ENCODE results near the gene CCDC73. TPM values are rescaled to one million over a fixed set of nuclear protein-coding genes. Genes with fewer than 3 reads are reported as not detected.

CCDC73 gene
- total RNA-seq, 6 donors from 2014 or later: 0.15 to 0.20 TPM; not detected in 4

GRCh38 chr11:32555091-32555490, 239.4 kb downstream of the CCDC73 start:
- 40 to 51% methylated on average over 4 of the region's 4 CpGs for whole genome bisulfite sequencing, 2 donors
- Histone ChIP-seq H3K9me3 (no peaks in the 10 kb centered on the region), H3K4me3 (no peak overlapping the region), H3K27me3 (no peaks in the 10 kb centered on the region), H3K36me3 (no peaks in the 10 kb centered on the region), H3K27ac (no peak overlapping the region), H3K4me1 (no peaks in the 10 kb centered on the region)
- ATAC-seq (ENCODE audit: low FRiP score in 2 of 2) (no peak), DNase-seq (no peak)
- no peak for TF ChIP-seq POLR2A (IDR thresholded peaks at IDR 0.05)
- no peak for TF ChIP-seq POLR2AphosphoS5 (IDR thresholded peaks at IDR 0.05)
- TF ChIP-seq, protein P1, sequence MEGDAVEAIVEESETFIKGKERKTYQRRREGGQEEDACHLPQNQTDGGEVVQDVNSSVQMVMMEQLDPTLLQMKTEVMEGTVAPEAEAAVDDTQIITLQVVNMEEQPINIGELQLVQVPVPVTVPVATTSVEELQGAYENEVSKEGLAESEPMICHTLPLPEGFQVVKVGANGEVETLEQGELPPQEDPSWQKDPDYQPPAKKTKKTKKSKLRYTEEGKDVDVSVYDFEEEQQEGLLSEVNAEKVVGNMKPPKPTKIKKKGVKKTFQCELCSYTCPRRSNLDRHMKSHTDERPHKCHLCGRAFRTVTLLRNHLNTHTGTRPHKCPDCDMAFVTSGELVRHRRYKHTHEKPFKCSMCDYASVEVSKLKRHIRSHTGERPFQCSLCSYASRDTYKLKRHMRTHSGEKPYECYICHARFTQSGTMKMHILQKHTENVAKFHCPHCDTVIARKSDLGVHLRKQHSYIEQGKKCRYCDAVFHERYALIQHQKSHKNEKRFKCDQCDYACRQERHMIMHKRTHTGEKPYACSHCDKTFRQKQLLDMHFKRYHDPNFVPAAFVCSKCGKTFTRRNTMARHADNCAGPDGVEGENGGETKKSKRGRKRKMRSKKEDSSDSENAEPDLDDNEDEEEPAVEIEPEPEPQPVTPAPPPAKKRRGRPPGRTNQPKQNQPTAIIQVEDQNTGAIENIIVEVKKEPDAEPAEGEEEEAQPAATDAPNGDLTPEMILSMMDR (IDR thresholded peaks at IDR 0.05): no peak
- TF ChIP-seq EP300 (IDR thresholded peaks at IDR 0.05): no peak

Other genes with a start within 250 kb of the CCDC73 start
- 100 to 1,000 TPM in 5 of 6 donors, 10 to 100 TPM in 1; 81.7 to 271 (median 155) TPM for gene EIF3M, start 210.8 kb downstream of the CCDC73 start, total RNA-seq
- 10 to 100 TPM in 3 of 6 donors, 1 to 10 TPM in 3; 5.2 to 33.6 (median 9.6) TPM for gene PRRG4, start 35.3 kb upstream of the CCDC73 start, total RNA-seq
- gene QSER1, start 98.1 kb upstream of the CCDC73 start, total RNA-seq: 10 to 100 TPM; 17.5 to 53.0 (median 23.1) TPM
- gene DEPDC7, start 221.2 kb upstream of the CCDC73 start, total RNA-seq: 1 to 10 TPM in 3 of 6 donors, under 1 TPM in 2, not detected in 1; 0.49 to 1.6 (median 1.0) TPM
- gene TCP11L1, start 244.9 kb upstream of the CCDC73 start, total RNA-seq: 10 to 100 TPM; 10.3 to 40.5 (median 19.4) TPM

All from upper lobe of left lung (tissue), 6 donors.